Measurements from ENCODE around the gene PTGER4. TPM values are rescaled to one million over a fixed set of nuclear protein-coding genes. Genes with fewer than 3 reads are reported as not detected.

Gene PTGER4
- total RNA-seq, 4 donors from 2014 or later = 18.7 to 44.7 (median 28.8) TPM

DNA sequence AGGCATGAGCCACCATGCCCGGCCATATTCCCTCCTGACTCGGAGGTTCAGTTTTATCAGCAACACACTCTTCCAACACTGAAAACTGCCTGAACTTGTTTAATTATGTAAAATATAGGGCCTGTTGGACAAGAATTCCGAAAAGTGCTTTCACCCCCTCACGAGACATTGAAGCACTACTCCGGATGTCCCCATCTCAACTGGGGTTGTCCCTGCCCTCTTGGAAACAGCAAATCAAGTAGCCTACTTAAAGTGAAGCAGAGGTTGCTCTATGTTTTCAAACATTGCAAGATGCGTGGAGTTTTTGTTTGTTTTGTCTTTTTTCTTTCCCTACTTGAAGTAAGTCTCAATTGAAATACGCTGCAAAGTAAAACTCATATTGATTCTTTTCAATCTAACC, 7.6 kb downstream of the PTGER4 start:
- peak overlapping the region; percentile 34 for H3K27ac ChIP-seq
- 49% methylated on average over 7 of the region's 7 CpGs for WGBS
- peaks cover 76% of the 10 kb centered on the region for H3K4me1 ChIP-seq
- H3K36me3 ChIP-seq = peaks cover 15% of the 10 kb centered on the region
- H3K4me3 ChIP-seq = no peak overlapping the region
- DNase-seq (ENCODE audit: low spot score in 2 of 2) = no peak
- TF ChIP-seq POLR2AphosphoS5 (IDR thresholded peaks at IDR 0.05) = no peak
- no peak for TF ChIP-seq POLR2A (IDR thresholded peaks at IDR 0.05)
- no peak for TF ChIP-seq EP300 (IDR thresholded peaks at IDR 0.05)
- no peak for TF ChIP-seq CTCF (IDR thresholded peaks at IDR 0.05)
- H3K27me3 ChIP-seq = no peaks in the 10 kb centered on the region
- H3K9me3 ChIP-seq = no peaks in the 10 kb centered on the region

DNA sequence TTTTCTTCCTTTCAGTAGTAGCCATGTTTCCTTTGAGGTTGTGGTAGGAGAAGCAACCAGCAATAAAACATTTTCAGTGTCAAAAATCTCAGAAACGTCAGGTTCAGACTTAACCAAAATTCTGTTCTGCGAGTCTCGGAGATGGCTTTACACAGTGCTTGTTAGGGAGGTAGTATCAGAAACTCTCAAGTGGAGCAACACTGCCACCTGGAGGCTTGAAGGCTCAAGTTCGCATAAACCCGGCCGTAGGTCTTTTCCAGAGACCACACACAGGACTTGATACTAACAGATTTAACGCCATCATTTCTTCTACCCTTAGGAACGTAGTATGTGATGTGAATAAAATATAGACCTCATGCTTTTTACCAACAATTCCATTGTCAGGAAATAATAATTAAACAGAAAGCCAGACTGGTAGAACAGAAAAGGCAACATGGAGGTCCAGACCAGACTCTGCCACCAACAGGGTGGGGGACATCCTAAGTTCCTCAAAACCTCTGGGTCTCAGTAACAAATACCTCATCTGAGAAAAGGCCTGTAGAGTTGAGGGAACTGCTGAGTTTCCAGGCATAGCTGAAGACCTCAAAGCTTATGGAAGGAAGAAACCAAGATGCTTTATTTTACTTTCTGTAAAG, 8.5 kb downstream of the PTGER4 start:
- peaks cover 68% of the 10 kb centered on the region for H3K4me1 ChIP-seq

DNA sequence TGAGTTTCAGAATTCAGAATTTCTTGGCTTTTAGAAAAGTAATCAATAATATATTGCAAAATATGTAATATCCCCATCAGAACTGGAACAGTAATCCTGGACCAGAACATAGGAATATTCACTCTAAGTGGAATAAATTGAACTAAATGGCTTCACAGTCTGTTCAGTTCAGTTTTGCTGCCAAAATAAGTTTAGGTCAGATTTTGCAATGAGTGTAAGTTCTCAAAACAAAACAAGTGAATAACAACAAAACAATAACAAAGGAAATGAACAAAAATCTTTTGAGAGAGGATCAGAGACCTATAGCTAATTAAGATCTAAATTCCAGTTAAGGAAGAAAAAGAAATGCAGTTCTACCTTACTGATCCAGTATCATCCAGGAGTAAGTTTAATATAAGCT, 9.3 kb downstream of the PTGER4 start:
- no peak overlapping the region for H3K4me3 ChIP-seq
- H3K27me3 ChIP-seq = no peaks in the 10 kb centered on the region
- H3K4me1 ChIP-seq = peaks cover 62% of the 10 kb centered on the region
- H3K9me3 ChIP-seq = no peaks in the 10 kb centered on the region
- peaks cover 27% of the 10 kb centered on the region for H3K36me3 ChIP-seq
- peak overlapping the region; percentile 60 for H3K27ac ChIP-seq
- no peak for TF ChIP-seq POLR2A (IDR thresholded peaks at IDR 0.05)
- no peak for TF ChIP-seq EP300 (IDR thresholded peaks at IDR 0.05)
- TF ChIP-seq CTCF (IDR thresholded peaks at IDR 0.05) = no peak
- TF ChIP-seq POLR2AphosphoS5 (IDR thresholded peaks at IDR 0.05) = no peak
- no peak for DNase-seq (ENCODE audit: low spot score in 2 of 2)

More for the DNA sequence above, 8.5 kb downstream of the PTGER4 start:
- under 1% methylated on average over 8 of the region's 8 CpGs for WGBS
- DNase-seq (ENCODE audit: low spot score in 2 of 2) = peak; percentile 89 to 90
- H3K4me3 ChIP-seq = no peak overlapping the region
- peaks cover 19% of the 10 kb centered on the region for H3K36me3 ChIP-seq
- TF ChIP-seq CTCF (IDR thresholded peaks at IDR 0.05) = peak; percentile 73 to 88
- no peak for TF ChIP-seq POLR2AphosphoS5 (IDR thresholded peaks at IDR 0.05)
- no peaks in the 10 kb centered on the region for H3K27me3 ChIP-seq
- H3K9me3 ChIP-seq = no peaks in the 10 kb centered on the region
- H3K27ac ChIP-seq = peak overlapping the region; percentile 60

DNA sequence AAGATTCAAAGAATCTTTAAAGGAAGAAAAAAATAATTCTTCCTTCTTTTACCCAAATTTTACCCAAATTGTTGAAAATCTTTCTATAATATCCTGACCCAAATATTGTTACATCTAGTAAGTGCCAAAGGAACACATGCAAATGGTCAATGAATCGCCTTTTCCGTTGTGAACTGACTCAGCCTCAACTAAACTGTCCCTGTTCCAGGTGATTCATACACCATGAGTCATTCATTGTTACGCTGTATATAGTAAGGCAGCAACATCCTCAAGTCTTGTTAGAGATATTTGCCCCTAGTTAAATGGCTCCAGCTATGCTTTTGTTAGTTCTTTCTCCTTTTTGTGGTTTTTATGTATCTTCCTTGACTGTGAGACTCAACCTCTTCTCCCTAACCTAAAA, 9.7 kb downstream of the PTGER4 start:
- H3K27me3 ChIP-seq = no peaks in the 10 kb centered on the region
- whole genome bisulfite sequencing = 16% methylated on average over 3 of the region's 3 CpGs
- no peak overlapping the region for H3K4me3 ChIP-seq
- H3K9me3 ChIP-seq = no peaks in the 10 kb centered on the region
- H3K27ac ChIP-seq = no peak overlapping the region
- TF ChIP-seq POLR2AphosphoS5 (IDR thresholded peaks at IDR 0.05) = no peak
- no peak for TF ChIP-seq CTCF (IDR thresholded peaks at IDR 0.05)
- no peak for TF ChIP-seq POLR2A (IDR thresholded peaks at IDR 0.05)
- TF ChIP-seq EP300 (IDR thresholded peaks at IDR 0.05) = no peak
- DNase-seq (ENCODE audit: low spot score in 2 of 2) = no peak
- H3K36me3 ChIP-seq = peaks cover 31% of the 10 kb centered on the region
- H3K4me1 ChIP-seq = peaks cover 58% of the 10 kb centered on the region

GRCh38 chr5:40690267-40690666, 10.6 kb downstream of the PTGER4 start:
- 65% methylated on average over 3 of the region's 3 CpGs for WGBS
- Histone ChIP-seq H3K36me3 (peaks cover 36% of the 10 kb centered on the region), H3K27me3 (no peaks in the 10 kb centered on the region), H3K4me1 (peaks cover 50% of the 10 kb centered on the region), H3K4me3 (no peak overlapping the region), H3K27ac (no peak overlapping the region), H3K9me3 (no peaks in the 10 kb centered on the region)
- no peak for TF ChIP-seq EP300 (IDR thresholded peaks at IDR 0.05)
- TF ChIP-seq POLR2AphosphoS5 (IDR thresholded peaks at IDR 0.05) = no peak
- no peak for TF ChIP-seq CTCF (IDR thresholded peaks at IDR 0.05)
- no peak for TF ChIP-seq POLR2A (IDR thresholded peaks at IDR 0.05)
- DNase-seq (ENCODE audit: low spot score in 2 of 2) = no peak
